CD4-positive, alpha-beta T cell (primary cell): ENCODE data around the gene SDF2L1. TPM values are rescaled to one million over a fixed set of nuclear protein-coding genes. Genes with fewer than 3 reads are reported as not detected.

Source experiments
- ATAC-seq: fragments of 200-7000 bp; cut with Tn5 transposase; one replicate; pipeline ENCODE4 v1.10.0; 2022; ENCODE audit warnings: mild to moderate bottlenecking; ENCODE audit not compliant: poor library complexity
- CTCF ChIA-PET: fragments of 350-600 bp; sonication (Branson Sonifier 250); formaldehyde crosslinking; loops from one replicate; lab custom pipeline; 2021; ENCODE audit warnings: antibody characterized with exemption, inconsistent platforms; lab: Charles Lee
- POLR2A ChIA-PET: fragments of 350-600 bp; sonication (Branson Sonifier 250); formaldehyde crosslinking; loops from one replicate; lab custom pipeline; 2021; ENCODE audit warnings: antibody characterized with exemption, inconsistent platforms; lab: Charles Lee
- DNase-seq, 14 experiments: peaks; one replicate each; pipeline ENCODE4 v3.0.0-alpha.2; 2013 to 2020; ENCODE audit warnings: mixed read lengths in 2 of 14
- H3K27ac ChIP-seq, 2 donors: one replicate each; pipeline versions ENCODE4 v1.5.1 to v1.7.0; 2013; ENCODE audit warnings: low read length in 2 of 2, low read depth in 1 of 2, mild to moderate bottlenecking in 1 of 2
- H3K27me3 ChIP-seq, 2 experiments: 1 replicate in 1 of 2; 2 replicates in 1 of 2; pipeline versions ENCODE4 v1.6.1 to v1.7.0; 2013; ENCODE audit warnings: low read length in 2 of 2, control low read depth in 1 of 2, mild to moderate bottlenecking in 1 of 2, moderate library complexity in 1 of 2; ENCODE audit not compliant: insufficient read depth in 2 of 2, control insufficient read depth in 1 of 2
- H3K36me3 ChIP-seq: one replicate; pipeline ENCODE4 v1.6.1; 2013; ENCODE audit warnings: low read length, control low read depth; ENCODE audit not compliant: insufficient read depth
- H3K4me1 ChIP-seq: one replicate; pipeline ENCODE4 v1.6.1; 2013; ENCODE audit warnings: low read length, control low read depth; ENCODE audit not compliant: insufficient read depth
- H3K4me3 ChIP-seq: one replicate; pipeline ENCODE4 v1.5.1; 2013; ENCODE audit warnings: mild to moderate bottlenecking, low read length, moderate library complexity
- H3K9me3 ChIP-seq, 2 experiments: 1 replicate in 1 of 2; 2 replicates in 1 of 2; pipeline versions ENCODE4 v1.6.1 to v1.7.0; 2013; ENCODE audit warnings: low read length in 2 of 2, mild to moderate bottlenecking in 2 of 2, control low read depth in 1 of 2, moderate library complexity in 1 of 2; ENCODE audit not compliant: control insufficient read depth in 1 of 2, insufficient read depth in 1 of 2
- H3K27ac Mint-ChIP-seq: one replicate; pipeline ENCODE4 v1.8.0; 2020; ENCODE audit warnings: mixed read lengths
- H3K27me3 Mint-ChIP-seq: one replicate; pipeline ENCODE4 v1.8.0; 2021; ENCODE audit warnings: mixed read lengths
- H3K36me3 Mint-ChIP-seq: one replicate; pipeline ENCODE4 v1.8.0; 2021; ENCODE audit warnings: low read depth, mixed read lengths
- H3K4me1 Mint-ChIP-seq: one replicate; pipeline ENCODE4 v1.8.0; 2021; ENCODE audit warnings: low read depth, mixed read lengths
- H3K4me3 Mint-ChIP-seq: one replicate; pipeline ENCODE4 v1.8.0; 2020; ENCODE audit warnings: mild to moderate bottlenecking, mixed read lengths
- H3K9me3 Mint-ChIP-seq: one replicate; pipeline ENCODE4 v1.8.0; 2020; ENCODE audit warnings: mixed read lengths
- CTCF ChIP-seq: fragments of 200-600 bp; IDR thresholded peaks from one replicate; pipeline ENCODE4 v1.8.0; 2022; ENCODE audit warnings: antibody characterized with exemption, mild to moderate bottlenecking
- intact Hi-C, 2 experiments: fragments of 100-400 bp; cut with DNase I in 1 of 2; cut with micrococcal nuclease in 1 of 2; formaldehyde crosslinking; loops; one replicate each; pipeline versions ENCODE4 v1.15.1 to v1.9.0; 2023 to 2025; cut with DNase I, micrococcal nuclease
- total RNA-seq, 174 experiments: library from RNA in 2 of 174; stranded (reverse) in 2 of 174; gene quantifications; one replicate each; pipeline ENCODE4 v1.2.3 and lab custom pipeline; 2021 to 2026

SDF2L1 gene
- total RNA-seq, 2 experiments from 2014 or later = 20.0 to 21.2 TPM

- no peak overlapping the region for H3K27ac ChIP-seq
- H3K27me3 ChIP-seq = no peaks in the 10 kb centered on the region
- DNase-seq (no peak), ATAC-seq (no peak)
- H3K36me3 ChIP-seq = peaks cover 65% of the 10 kb centered on the region
- no peak overlapping the region for H3K4me3 Mint-ChIP-seq
- H3K9me3 Mint-ChIP-seq = no peaks in the 10 kb centered on the region
- ChIA-PET POLR2A (no interaction called here), CTCF (no interaction called here)
- H3K9me3 ChIP-seq = no peaks in the 10 kb centered on the region
- no peak overlapping the region for H3K27ac Mint-ChIP-seq
- intact Hi-C loops = no loop called here
- no peak overlapping the region for H3K4me3 ChIP-seq
- H3K4me1 ChIP-seq = peaks cover 13% of the 10 kb centered on the region
- TF ChIP-seq CTCF = no peak
- no peaks in the 10 kb centered on the region for H3K27me3 Mint-ChIP-seq
- peaks cover 16% of the 10 kb centered on the region for H3K4me1 Mint-ChIP-seq
- peaks cover 76% of the 10 kb centered on the region for H3K36me3 Mint-ChIP-seq
Observed at GRCh38 chr22:21672107-21672629, 30.1 kb downstream of the SDF2L1 start.

- H3K4me1 ChIP-seq = peaks cover 4% of the 10 kb centered on the region
- peaks cover 65% of the 10 kb centered on the region for H3K36me3 ChIP-seq
- Mint-ChIP-seq H3K27me3 (no peaks in the 10 kb centered on the region), H3K4me3 (no peak overlapping the region), H3K4me1 (peaks cover 5% of the 10 kb centered on the region), H3K36me3 (peaks cover 85% of the 10 kb centered on the region), H3K9me3 (no peaks in the 10 kb centered on the region), H3K27ac (no peak overlapping the region)
- H3K9me3 ChIP-seq = no peaks in the 10 kb centered on the region
- no peaks in the 10 kb centered on the region for H3K27me3 ChIP-seq
- H3K4me3 ChIP-seq = no peak overlapping the region
- no peak overlapping the region for H3K27ac ChIP-seq
- DNase-seq (no peak), ATAC-seq (no peak)
- ChIA-PET POLR2A (no interaction called here), CTCF (no interaction called here)
- intact Hi-C loops = no loop called here
- TF ChIP-seq CTCF = no peak
Observed at GRCh38 chr22:21673534-21674321, 31.6 kb downstream of the SDF2L1 start.

GRCh38 chr22:21674638-21675245 lies 32.6 kb downstream of the SDF2L1 start:
- no peak for TF ChIP-seq CTCF
- Mint-ChIP-seq H3K27me3 (no peaks in the 10 kb centered on the region), H3K36me3 (peaks cover 78% of the 10 kb centered on the region), H3K4me3 (no peak overlapping the region), H3K4me1 (peaks cover 3% of the 10 kb centered on the region), H3K27ac (no peak overlapping the region), H3K9me3 (no peaks in the 10 kb centered on the region)
- Histone ChIP-seq H3K9me3 (no peaks in the 10 kb centered on the region), H3K36me3 (peaks cover 61% of the 10 kb centered on the region), H3K4me1 (no peaks in the 10 kb centered on the region), H3K27me3 (no peaks in the 10 kb centered on the region), H3K4me3 (no peak overlapping the region), H3K27ac (no peak overlapping the region)
- no peak for ATAC-seq
- intact Hi-C loops = no loop called here
- ChIA-PET CTCF (no interaction called here), POLR2A (no interaction called here)
- DNase-seq = no peak
